HCT116 (cell line): ENCODE results near the gene SH2D3C. TPM values are rescaled to one million over a fixed set of nuclear protein-coding genes. Genes with fewer than 3 reads are reported as not detected.

Experiments used
- ATAC-seq: fragments of 200-7000 bp; cut with Tn5 transposase; 2 replicates; pipeline ENCODE4 v1.9.1; 2020; ENCODE audit warnings: mild to moderate bottlenecking, moderate library complexity
- BruUV-seq: library from RNA; stranded (reverse); fragments of 400-500 nt; replicated peaks from 2 replicates; lab custom pipeline; 2021; lab: Mats Ljungman, UMichigan
- CTCF ChIA-PET: fragments of 300-600 bp; sonication (Branson Sonifier 250); formaldehyde crosslinking; loops from one replicate; lab custom pipeline; 2021; ENCODE audit warnings: antibody characterized with exemption; lab: Charles Lee
- POLR2A ChIA-PET: fragments of 300-600, 350-600 bp; sonication (Branson Sonifier 250); formaldehyde crosslinking; loops from one replicate; lab custom pipeline; 2021; ENCODE audit warnings: antibody characterized with exemption; lab: Charles Lee
- RAD21 ChIA-PET, 2 experiments: fragments of 300-600 bp; sonication (Branson Sonifier 250); formaldehyde crosslinking; loops; one replicate each; lab custom pipeline; 2023; ENCODE audit warnings: low total read pairs in 2 of 2; ENCODE audit not compliant: uncharacterized antibody in 2 of 2, unreplicated experiment in 2 of 2, low non-redundant PET in 1 of 2; lab: Charles Lee
- DNase-seq: peaks from one replicate; pipeline ENCODE4 v3.0.0-alpha.2; 2010; ENCODE audit warnings: low read depth, low spot score
- H2AFZ ChIP-seq: fragments of 200-600 bp; shearing (Covaris generic), sonication (generic); 2 replicates; pipeline ENCODE4 v1.6.1; 2017; ENCODE audit warnings: low read depth, mixed run types, mixed read lengths, antibody characterized with exemption, low read length; ENCODE audit not compliant: poor library complexity, severe bottlenecking
- H3K27ac ChIP-seq: 2 replicates; pipeline ENCODE4 v1.5.1; 2012; ENCODE audit warnings: low read depth, low read length
- H3K27me3 ChIP-seq: fragments of 200-600 bp; sonication (generic); 2 replicates; pipeline ENCODE4 v1.6.1; 2016; ENCODE audit warnings: mixed run types, low read length, mixed read lengths; ENCODE audit not compliant: insufficient read depth
- H3K36me3 ChIP-seq, 2 experiments: fragments of 200-500 bp in 1 of 2; fragments of 200-600 bp in 1 of 2; sonication (Bioruptor generic) in 1 of 2; sonication (generic) in 1 of 2; 2 replicates each; pipeline versions ENCODE4 v1.5.1 to v1.6.1; 2014 to 2016; ENCODE audit warnings: low read length in 2 of 2, inconsistent platforms in 1 of 2, mixed read lengths in 1 of 2, mixed run types in 1 of 2; ENCODE audit not compliant: insufficient read depth in 2 of 2, control insufficient read depth in 1 of 2
- H3K4me1 ChIP-seq, 2 experiments: fragments of 200-600 bp in 1 of 2; sonication (generic) in 1 of 2; 2 replicates each; pipeline versions ENCODE4 v1.5.1 to v1.6.1; 2012 to 2017; ENCODE audit warnings: low read length in 2 of 2, inconsistent platforms in 1 of 2, mild to moderate bottlenecking in 1 of 2, mixed read lengths in 1 of 2, mixed run types in 1 of 2, moderate library complexity in 1 of 2; ENCODE audit not compliant: insufficient read depth in 2 of 2, control insufficient read depth in 1 of 2
- H3K4me2 ChIP-seq: fragments of 200-600 bp; sonication (generic); 2 replicates; pipeline ENCODE4 v1.6.1; 2017; ENCODE audit warnings: mixed run types, low read length, mixed read lengths
- H3K4me3 ChIP-seq, 2 experiments: fragments of 200-600 bp in 1 of 2; sonication (generic) in 1 of 2; replicated peaks in 1 of 2; 2 replicates each; pipeline ENCODE4 v1.5.1; 2011 to 2016; ENCODE audit warnings: low read length in 2 of 2, control low read depth in 1 of 2, low read depth in 1 of 2, mild to moderate bottlenecking in 1 of 2, mixed read lengths in 1 of 2, mixed run types in 1 of 2
- H3K79me2 ChIP-seq: fragments of 200-600 bp; sonication (generic); 2 replicates; pipeline ENCODE4 v1.6.1; 2017; ENCODE audit warnings: mild to moderate bottlenecking, mixed run types, low read length, moderate library complexity, mixed read lengths; ENCODE audit not compliant: insufficient read depth
- H3K9ac ChIP-seq: fragments of 200-600 bp; sonication (generic); 2 replicates; pipeline ENCODE4 v1.6.1; 2016; ENCODE audit warnings: low read length, mixed read lengths
- H3K9me2 ChIP-seq: fragments of 200-600 bp; sonication (generic), shearing (Covaris generic); 2 replicates; pipeline ENCODE4 v1.6.1; 2017; ENCODE audit warnings: mixed run types, mild to moderate bottlenecking, moderate library complexity; ENCODE audit not compliant: insufficient read depth
- H3K9me3 ChIP-seq, 2 experiments: fragments of 200-500 bp in 1 of 2; fragments of 200-600 bp in 1 of 2; sonication (Bioruptor generic) in 1 of 2; sonication (generic) in 1 of 2; 2 replicates each; pipeline ENCODE4 v1.6.1; 2014 to 2017; ENCODE audit warnings: low read length in 2 of 2, mixed read lengths in 2 of 2, inconsistent platforms in 1 of 2, low read depth in 1 of 2, mild to moderate bottlenecking in 1 of 2, mixed run types in 1 of 2, moderate library complexity in 1 of 2; ENCODE audit not compliant: control insufficient read depth in 1 of 2, insufficient read depth in 1 of 2
- H4K20me1 ChIP-seq: fragments of 200-600 bp; sonication (generic), shearing (Covaris generic); 2 replicates; pipeline ENCODE4 v1.6.1; 2017; ENCODE audit warnings: mixed run types, mild to moderate bottlenecking, moderate library complexity; ENCODE audit not compliant: insufficient read depth
- CBX3 ChIP-seq: IDR thresholded peaks from 2 replicates; pipeline ENCODE4 v1.6.1; 2012; ENCODE audit warnings: low read depth
- JUND ChIP-seq: IDR thresholded peaks from 2 replicates; pipeline ENCODE4 v1.6.1; 2012
- POLR2AphosphoS5 ChIP-seq: IDR thresholded peaks from 2 replicates; pipeline ENCODE4 v1.6.1; 2011; ENCODE audit warnings: mild to moderate bottlenecking, low read depth, low read length, moderate library complexity
- TCF7L2 ChIP-seq: IDR thresholded peaks from 2 replicates; pipeline ENCODE4 v1.7.0; 2011; ENCODE audit warnings: borderline replicate concordance, inconsistent platforms; ENCODE audit not compliant: insufficient read depth, insufficient read length; ENCODE audit errors: extremely low read depth
- intact Hi-C: fragments of 100-400 bp; cut with micrococcal nuclease; formaldehyde crosslinking; loops from 2 replicates; pipeline ENCODE4 v1.10.0; 2022
- total RNA-seq: library from RNA; stranded (reverse); gene quantifications from one replicate; pipeline ENCODE4 v1.2.1, GENCODE V29; 2021; ENCODE audit not compliant: unreplicated experiment
- TF ChIP-seq, protein P1 (sequence below): IDR thresholded peaks from 2 replicates; pipeline ENCODE4 v1.6.1; 2012

The SH2D3C gene
- total RNA-seq, 1 experiment from 2014 or later = 1.3 TPM

DNA sequence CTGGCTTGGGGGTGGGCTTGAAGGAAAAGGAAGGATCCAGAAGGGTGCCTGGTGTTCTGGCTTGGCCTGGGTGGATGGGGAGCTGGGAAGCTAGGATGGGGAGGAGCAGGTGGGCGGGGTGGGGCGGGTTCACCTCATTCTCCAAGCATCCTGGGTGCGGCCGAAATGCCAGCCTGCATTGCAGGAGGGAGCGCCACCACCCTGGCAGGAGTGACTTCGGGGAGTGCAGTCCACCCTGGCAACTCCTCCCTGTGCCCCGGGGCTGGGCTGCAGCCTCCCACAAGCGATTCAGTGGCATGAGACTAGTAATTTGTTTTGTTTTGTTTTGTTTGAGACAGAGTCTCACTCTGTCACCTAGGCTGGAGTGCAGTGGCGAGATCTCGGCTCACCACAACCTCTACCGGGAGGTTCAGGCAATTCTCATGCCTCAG, 57.1 kb downstream of the SH2D3C start:
- Histone ChIP-seq H3K27me3 (no peaks in the 10 kb centered on the region), H3K9me3 (no peaks in the 10 kb centered on the region), H3K79me2 (no peaks in the 10 kb centered on the region), H3K4me1 (peaks cover 54 to 64% of the 10 kb centered on the region in 2 experiments), H3K36me3 (no peaks in the 10 kb centered on the region), H2AFZ (peak overlapping the region; percentile 31), H3K9me2 (no peaks in the 10 kb centered on the region), H3K4me2 (peak overlapping the region; percentile 86), H4K20me1 (no peaks in the 10 kb centered on the region), H3K9ac (peak overlapping the region; percentile 42), H3K27ac (peak overlapping the region; percentile 93), H3K4me3 (peak overlapping the region; percentile 27 to 48)
- CTCF ChIA-PET = interaction anchor here (0.6 to 2.7 kb wide), 6 partner anchors 13 to 200 kb away, joined by 3 to 17 read pairs (median 4); partner anchors contain the start of genes ST6GALNAC4 and TOR2A
- peak; percentile 56 for DNase-seq
- TF ChIP-seq JUND (no peak), POLR2AphosphoS5 (peak; percentile 61)
- POLR2A ChIA-PET = interaction anchor here (0.6 to 1.2 kb wide), 7 partner anchors 8 to 149 kb away, joined by 3 to 7 read pairs (median 3); partner anchors contain the start of gene TOR2A
- intact Hi-C loops = loop anchor here (1.0 to 5.0 kb wide), 3 partner anchors 109 to 217 kb away; partner anchors contain the start of gene STXBP1
- RAD21 ChIA-PET = no interaction called here
- peak; percentile 79 for ATAC-seq
- BruUV-seq = no TSS peak

DNA sequence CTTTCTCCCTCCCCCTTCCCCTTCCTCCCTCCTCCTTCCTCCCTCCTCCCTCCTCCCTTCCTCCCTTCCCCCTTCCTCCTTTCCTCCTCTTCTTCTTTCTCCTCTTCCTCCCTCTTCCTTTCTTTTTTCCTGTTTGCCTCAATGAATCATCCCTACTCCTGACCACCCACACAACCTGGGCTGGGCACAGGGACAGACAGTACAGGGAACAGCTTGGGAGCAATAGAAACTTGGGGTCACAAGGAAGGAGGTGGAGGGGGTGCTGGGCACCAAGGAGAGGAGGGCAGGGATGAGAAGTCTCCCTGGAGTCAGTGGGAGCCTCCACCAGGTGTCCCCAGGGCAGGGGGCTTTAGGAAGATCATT, 57.6 kb downstream of the SH2D3C start:
- H3K36me3 ChIP-seq = no peaks in the 10 kb centered on the region
- no peaks in the 10 kb centered on the region for H3K9me2 ChIP-seq
- ATAC-seq (peak; percentile 3), DNase-seq (no peak)
- H3K9me3 ChIP-seq = no peaks in the 10 kb centered on the region
- BruUV-seq = no TSS peak
- H3K27me3 ChIP-seq = no peaks in the 10 kb centered on the region
- TF ChIP-seq TCF7L2 (no peak), CBX3 (no peak), POLR2AphosphoS5 (no peak)
- TF ChIP-seq, protein P1, sequence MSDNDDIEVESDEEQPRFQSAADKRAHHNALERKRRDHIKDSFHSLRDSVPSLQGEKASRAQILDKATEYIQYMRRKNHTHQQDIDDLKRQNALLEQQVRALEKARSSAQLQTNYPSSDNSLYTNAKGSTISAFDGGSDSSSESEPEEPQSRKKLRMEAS = no peak
- ChIA-PET RAD21 (no interaction called here), CTCF (interaction anchor here (0.6 to 1.4 kb wide), 3 partner anchors 104 to 201 kb away, joined by 3 to 4 read pairs (median 3); no protein-coding TSS in a partner anchor), POLR2A (interaction anchor here (0.6 to 1.1 kb wide), 4 partner anchors 14 to 149 kb away, joined by 3 to 6 read pairs (median 4); partner anchors contain the start of gene TOR2A)
- peak overlapping the region; percentile 27 to 48 for H3K4me3 ChIP-seq
- H3K27ac ChIP-seq = peak overlapping the region; percentile 93
- H3K4me2 ChIP-seq = peak overlapping the region; percentile 86
- no peaks in the 10 kb centered on the region for H3K79me2 ChIP-seq
- peaks cover 52 to 65% of the 10 kb centered on the region in 2 experiments for H3K4me1 ChIP-seq
- intact Hi-C loops = loop anchor here (1.0 to 5.0 kb wide), 3 partner anchors 109 to 217 kb away; partner anchors contain the start of gene STXBP1
- H3K9ac ChIP-seq = peak overlapping the region; percentile 42
- H4K20me1 ChIP-seq = no peaks in the 10 kb centered on the region
- no peak overlapping the region for H2AFZ ChIP-seq
